ENCODE results near the gene GRID2.

Gene GRID2

DNA sequence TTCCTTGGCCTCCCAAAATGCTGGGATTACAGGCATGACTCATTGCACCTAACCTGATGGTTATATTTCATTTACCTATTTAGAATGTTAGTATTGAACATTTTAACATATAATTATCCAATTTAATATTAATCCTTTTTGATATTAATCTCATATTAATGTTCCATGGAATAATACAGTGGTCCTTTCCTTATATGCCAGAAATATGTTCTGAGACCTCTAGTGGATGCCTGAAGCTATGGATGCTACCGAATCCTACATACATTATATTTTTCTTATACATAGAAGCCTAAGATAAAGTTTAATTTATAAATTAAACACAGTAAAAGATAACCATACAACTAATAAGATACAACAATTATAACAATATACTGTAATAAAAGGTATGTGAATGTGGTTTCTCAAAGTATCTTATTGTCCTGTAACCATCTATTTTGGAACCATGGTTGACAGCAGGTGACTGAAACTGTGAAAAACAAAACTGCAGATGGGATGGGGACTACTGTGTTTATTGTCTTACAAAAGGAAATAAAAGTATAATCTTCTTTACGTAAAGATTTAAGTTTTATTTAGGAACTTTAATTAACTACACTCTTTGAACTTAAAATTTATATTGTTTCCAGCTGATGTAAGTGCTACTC is 431.4 kb downstream of the GRID2 start:
- H3K4me2 ChIP-seq (ENCODE audit: low read depth, low read length): peak overlapping the region; percentile 4; the same call in 1 of the 2 replicates
- 0 out of 2 replicates have a peak overlapping the region, but pooled peaks have one; percentile 34 for H2AFZ ChIP-seq (ENCODE audit: low read length)
- peak overlapping the region; percentile 21; the same call in 1 of the 2 replicates for H3K27ac ChIP-seq (ENCODE audit: low read length)
- no peaks in the 10 kb centered on the region for H4K20me1 ChIP-seq (ENCODE audit: insufficient read depth, low read length)
- H3K36me3 ChIP-seq (replicated peaks; ENCODE audit: insufficient read depth, low read length): no peaks in the 10 kb centered on the region
- TF ChIP-seq EZH2 (optimal IDR thresholded peaks at IDR 0.05; ENCODE audit: low read depth, low read length): no peak
- TF ChIP-seq, protein P1, sequence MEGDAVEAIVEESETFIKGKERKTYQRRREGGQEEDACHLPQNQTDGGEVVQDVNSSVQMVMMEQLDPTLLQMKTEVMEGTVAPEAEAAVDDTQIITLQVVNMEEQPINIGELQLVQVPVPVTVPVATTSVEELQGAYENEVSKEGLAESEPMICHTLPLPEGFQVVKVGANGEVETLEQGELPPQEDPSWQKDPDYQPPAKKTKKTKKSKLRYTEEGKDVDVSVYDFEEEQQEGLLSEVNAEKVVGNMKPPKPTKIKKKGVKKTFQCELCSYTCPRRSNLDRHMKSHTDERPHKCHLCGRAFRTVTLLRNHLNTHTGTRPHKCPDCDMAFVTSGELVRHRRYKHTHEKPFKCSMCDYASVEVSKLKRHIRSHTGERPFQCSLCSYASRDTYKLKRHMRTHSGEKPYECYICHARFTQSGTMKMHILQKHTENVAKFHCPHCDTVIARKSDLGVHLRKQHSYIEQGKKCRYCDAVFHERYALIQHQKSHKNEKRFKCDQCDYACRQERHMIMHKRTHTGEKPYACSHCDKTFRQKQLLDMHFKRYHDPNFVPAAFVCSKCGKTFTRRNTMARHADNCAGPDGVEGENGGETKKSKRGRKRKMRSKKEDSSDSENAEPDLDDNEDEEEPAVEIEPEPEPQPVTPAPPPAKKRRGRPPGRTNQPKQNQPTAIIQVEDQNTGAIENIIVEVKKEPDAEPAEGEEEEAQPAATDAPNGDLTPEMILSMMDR (IDR thresholded peaks at IDR 0.05; ENCODE audit: low read length): peak; percentile 25
- peaks cover 28% of the 10 kb centered on the region for H3K4me1 ChIP-seq (ENCODE audit: low read length)
- H3F3A ChIP-seq (ENCODE audit: insufficient read depth, low read length): no peaks in the 10 kb centered on the region
- no peak overlapping the region for H3K4me3 ChIP-seq (ENCODE audit: low read length)
- no peaks in the 10 kb centered on the region for H3K9me2 ChIP-seq (replicated peaks; ENCODE audit: insufficient read depth, low read length)
- no peak overlapping the region for H3K9ac ChIP-seq (ENCODE audit: low read length)
- H3K79me2 ChIP-seq (ENCODE audit: low read length): no peaks in the 10 kb centered on the region
- H3K9me3 ChIP-seq (replicated peaks; ENCODE audit: insufficient read depth, low read length): no peaks in the 10 kb centered on the region
- DNase-seq: peak; percentile 52
- H3K27me3 ChIP-seq (replicated peaks; ENCODE audit: insufficient read depth, low read length): no peaks in the 10 kb centered on the region

DNA sequence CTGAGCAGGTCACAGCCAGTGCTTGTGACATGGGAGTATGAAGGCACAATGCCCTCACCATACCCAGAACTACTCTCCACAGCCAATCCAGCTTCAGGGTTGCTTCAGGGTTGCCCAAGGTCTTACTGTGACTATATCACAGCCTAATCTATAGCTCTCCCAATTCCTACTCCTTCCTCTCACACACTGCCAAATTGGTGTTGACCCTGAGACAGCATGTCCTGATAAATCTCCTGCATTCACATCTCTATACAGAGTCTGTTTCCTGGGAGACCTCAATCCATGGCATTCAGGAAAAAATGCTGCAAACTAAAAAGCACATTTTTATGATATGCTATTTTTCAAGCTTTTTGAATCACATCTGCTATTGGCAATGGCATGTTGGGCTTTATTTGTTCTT is 456.7 kb downstream of the GRID2 start:
- Histone ChIP-seq H3K9me2 (replicated peaks; ENCODE audit: insufficient read depth, low read length) (no peaks in the 10 kb centered on the region), H4K20me1 (ENCODE audit: insufficient read depth, low read length) (no peaks in the 10 kb centered on the region), H3F3A (ENCODE audit: insufficient read depth, low read length) (no peaks in the 10 kb centered on the region), H3K79me2 (ENCODE audit: low read length) (no peaks in the 10 kb centered on the region), H3K4me2 (ENCODE audit: low read depth, low read length) (no peak overlapping the region), H3K4me3 (ENCODE audit: low read length) (no peak overlapping the region), H3K9me3 (replicated peaks; ENCODE audit: insufficient read depth, low read length) (no peaks in the 10 kb centered on the region), H2AFZ (ENCODE audit: low read length) (no peak overlapping the region), H3K27ac (ENCODE audit: low read length) (no peak overlapping the region), H3K36me3 (replicated peaks; ENCODE audit: insufficient read depth, low read length) (no peaks in the 10 kb centered on the region), H3K4me1 (ENCODE audit: low read length) (no peaks in the 10 kb centered on the region), H3K9ac (ENCODE audit: low read length) (no peak overlapping the region), H3K27me3 (replicated peaks; ENCODE audit: insufficient read depth, low read length) (no peaks in the 10 kb centered on the region)
- DNase-seq: no peak
- TF ChIP-seq, protein P1 (IDR thresholded peaks at IDR 0.05; ENCODE audit: low read length): no peak
- no peak for TF ChIP-seq EZH2phosphoT487 (IDR thresholded peaks at IDR 0.05; ENCODE audit: low read length)
- TF ChIP-seq EZH2 (optimal IDR thresholded peaks at IDR 0.05; ENCODE audit: low read depth, low read length): no peak

DNA sequence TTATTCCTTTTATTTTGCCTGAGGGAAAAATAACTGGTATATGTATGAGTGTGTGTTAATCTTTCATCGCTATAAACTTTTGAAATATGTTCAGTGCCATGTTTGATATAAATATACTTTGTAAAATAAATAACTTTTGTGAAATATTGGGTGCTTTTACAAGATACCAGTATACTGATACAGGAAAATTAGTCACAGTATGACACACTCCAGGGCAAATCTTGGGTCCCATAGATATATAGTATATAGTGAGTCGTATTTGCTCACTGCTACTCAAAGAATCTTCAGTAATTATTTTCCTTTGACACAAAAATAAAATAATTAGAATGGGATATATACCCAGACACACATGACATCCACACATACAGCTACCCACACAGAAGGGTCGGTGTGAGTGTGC is 472.3 kb downstream of the GRID2 start:
- H3K27me3 ChIP-seq (replicated peaks; ENCODE audit: insufficient read depth, low read length): no peaks in the 10 kb centered on the region
- H3K9me2 ChIP-seq (replicated peaks; ENCODE audit: insufficient read depth, low read length): no peaks in the 10 kb centered on the region
- no peaks in the 10 kb centered on the region for H3K9me3 ChIP-seq (replicated peaks; ENCODE audit: insufficient read depth, low read length)
- H3K36me3 ChIP-seq (replicated peaks; ENCODE audit: insufficient read depth, low read length): no peaks in the 10 kb centered on the region
- DNase-seq: no peak
- no peaks in the 10 kb centered on the region for H3K4me1 ChIP-seq (ENCODE audit: low read length)
- no peak overlapping the region for H2AFZ ChIP-seq (ENCODE audit: low read length)
- no peaks in the 10 kb centered on the region for H3F3A ChIP-seq (ENCODE audit: insufficient read depth, low read length)
- no peaks in the 10 kb centered on the region for H3K79me2 ChIP-seq (ENCODE audit: low read length)
- no peaks in the 10 kb centered on the region; the same call in 1 of the 2 replicates for H4K20me1 ChIP-seq (ENCODE audit: insufficient read depth, low read length)
- no peak overlapping the region for H3K4me2 ChIP-seq (ENCODE audit: low read depth, low read length)
- no peak overlapping the region for H3K27ac ChIP-seq (ENCODE audit: low read length)
- TF ChIP-seq EZH2 (optimal IDR thresholded peaks at IDR 0.05; ENCODE audit: low read depth, low read length): no peak
- no peak for TF ChIP-seq EZH2phosphoT487 (IDR thresholded peaks at IDR 0.05; ENCODE audit: low read length)
- TF ChIP-seq, protein P1 (IDR thresholded peaks at IDR 0.05; ENCODE audit: low read length): no peak
- no peak overlapping the region for H3K9ac ChIP-seq (ENCODE audit: low read length)
- no peak overlapping the region for H3K4me3 ChIP-seq (ENCODE audit: low read length)

Measured in MM.1S (cell line).